Endothelial cell of umbilical vein (primary cell): ENCODE results near the gene OLIG3. TPM values are rescaled to one million over a fixed set of nuclear protein-coding genes. Genes with fewer than 3 reads are reported as not detected.

Experiments
- BruUV-seq: library from RNA; stranded (reverse); fragments of 400-500 nt; replicated peaks from 2 replicates; lab custom pipeline; 2021; lab: Mats Ljungman, UMichigan
- CTCF ChIA-PET: fragments of 300-600, 350-600 bp; sonication (Branson Sonifier 250); formaldehyde crosslinking; loops from one replicate; lab custom pipeline; 2021; ENCODE audit warnings: antibody characterized with exemption, inconsistent platforms; lab: Charles Lee
- POLR2A ChIA-PET: fragments of 300-600, 350-600 bp; sonication (Branson Sonifier 250); formaldehyde crosslinking; loops from one replicate; lab custom pipeline; 2021; ENCODE audit warnings: antibody characterized with exemption, inconsistent platforms; lab: Charles Lee
- DNase-seq: peaks from one replicate; pipeline ENCODE4 v3.0.0-alpha.2; 2011; ENCODE audit warnings: low read depth, low spot score
- FAIRE-seq: peaks from 2 replicates; lab custom pipeline; 2011; peaks lifted over from hg19 to GRCh38; lab: Jason Lieb, UNC
- H2AFZ ChIP-seq: 2 replicates; pipeline ENCODE4 v1.6.0; 2012; ENCODE audit warnings: low read depth, low read length, control low read depth, inconsistent platforms
- H3K27ac ChIP-seq: 2 replicates; pipeline ENCODE4 v1.5.1; 2011; ENCODE audit warnings: low read depth, mild to moderate bottlenecking, control low read depth, low read length, moderate library complexity; ENCODE audit not compliant: insufficient read depth
- H3K27me3 ChIP-seq, 2 experiments: 2 replicates each; pipeline versions ENCODE4 v1.6.0 to v1.6.1; 2011; ENCODE audit warnings: low read length in 2 of 2, mixed read lengths in 1 of 2; ENCODE audit not compliant: control insufficient read depth in 2 of 2, insufficient read depth in 2 of 2
- H3K36me3 ChIP-seq, 2 experiments: 2 replicates in 1 of 2; 3 replicates in 1 of 2; pipeline ENCODE4 v1.5.1; 2011; ENCODE audit warnings: low read length in 2 of 2, mild to moderate bottlenecking in 1 of 2, moderate library complexity in 1 of 2; ENCODE audit not compliant: control insufficient read depth in 2 of 2, insufficient read depth in 2 of 2; ENCODE audit errors: extremely low read depth in 1 of 2
- H3K4me1 ChIP-seq: 3 replicates; pipeline ENCODE4 v1.5.1; 2011; ENCODE audit warnings: mild to moderate bottlenecking, low read length; ENCODE audit not compliant: control insufficient read depth, insufficient read depth; ENCODE audit errors: extremely low read depth
- H3K4me2 ChIP-seq: 2 replicates; pipeline ENCODE4 v1.6.1; 2011; ENCODE audit warnings: low read length, control low read depth, mixed read lengths; ENCODE audit not compliant: insufficient read depth
- H3K4me3 ChIP-seq, 3 experiments: fragments of 200-600 bp in 1 of 3; sonication (generic), shearing (Covaris generic) in 1 of 3; replicated peaks in 1 of 3; 2 replicates each; pipeline ENCODE4 v1.5.1; 2011 to 2016; ENCODE audit warnings: control low read depth in 3 of 3, low read length in 3 of 3, mild to moderate bottlenecking in 2 of 3, inconsistent platforms in 1 of 3, low read depth in 1 of 3, moderate library complexity in 1 of 3; ENCODE audit not compliant: insufficient read depth in 1 of 3
- H3K79me2 ChIP-seq: 2 replicates; pipeline ENCODE4 v1.6.0; 2012; ENCODE audit warnings: low read length, inconsistent platforms; ENCODE audit not compliant: control insufficient read depth, insufficient read depth
- H3K9ac ChIP-seq: replicated peaks from 2 replicates; pipeline ENCODE3; 2011; ENCODE audit warnings: low read length, control low read depth; ENCODE audit not compliant: insufficient read depth; ENCODE audit errors: extremely low read depth
- H3K9me1 ChIP-seq: replicated peaks from 3 replicates; pipeline ENCODE4 v1.6.0; 2011; ENCODE audit warnings: mild to moderate bottlenecking, low read length; ENCODE audit not compliant: control insufficient read depth, insufficient read depth; ENCODE audit errors: extremely low read depth
- H3K9me3 ChIP-seq: replicated peaks from 2 replicates; pipeline ENCODE4 v1.5.1; 2012; ENCODE audit warnings: low read length, inconsistent platforms; ENCODE audit not compliant: control insufficient read depth, insufficient read depth
- H4K20me1 ChIP-seq: replicated peaks from 2 replicates; pipeline ENCODE3; 2011; ENCODE audit warnings: mild to moderate bottlenecking, low read length; ENCODE audit not compliant: control insufficient read depth, insufficient read depth; ENCODE audit errors: extremely low read depth
- EZH2 ChIP-seq: IDR thresholded peaks from 2 replicates; pipeline ENCODE4 v1.6.1; 2012; ENCODE audit warnings: borderline replicate concordance, low read depth, mild to moderate bottlenecking, moderate library complexity, low read length, inconsistent platforms; ENCODE audit not compliant: severe bottlenecking
- FOS ChIP-seq: IDR thresholded peaks from 2 replicates; pipeline ENCODE4 v1.6.1; 2011; ENCODE audit warnings: mild to moderate bottlenecking, low read length, moderate library complexity, borderline replicate concordance; ENCODE audit not compliant: insufficient read depth
- GATA2 ChIP-seq: IDR thresholded peaks from 2 replicates; pipeline ENCODE4 v1.7.0; 2011; ENCODE audit warnings: low read depth, mild to moderate bottlenecking, moderate library complexity, mixed read lengths, low read length; ENCODE audit not compliant: insufficient read length, insufficient read depth
- JUN ChIP-seq: IDR thresholded peaks from 2 replicates; pipeline ENCODE4 v1.6.1; 2011; ENCODE audit warnings: borderline replicate concordance, low read depth; ENCODE audit not compliant: insufficient read length, insufficient read depth
- MYC ChIP-seq: IDR thresholded peaks from one replicate; pipeline ENCODE4 v1.6.1; 2011; ENCODE audit warnings: mild to moderate bottlenecking, low read depth, low read length
- POLR2A ChIP-seq: IDR thresholded peaks from 2 replicates; pipeline ENCODE4 v1.6.1; 2012; ENCODE audit warnings: low read depth, mild to moderate bottlenecking, control low read depth, low read length
- POLR2AphosphoS5 ChIP-seq: IDR thresholded peaks from 2 replicates; pipeline ENCODE4 v1.6.1; 2012; ENCODE audit warnings: low read depth, mild to moderate bottlenecking, control low read depth, low read length, moderate library complexity; ENCODE audit not compliant: insufficient read depth
- dilution Hi-C: fragments of 300-500 bp; cut with MboI; formaldehyde crosslinking; loops from one replicate; pipeline ENCODE4 v1.15.0; 2019; ENCODE audit warnings: low sequenced_read_pairs; ENCODE audit not compliant: extremely low pct_ligation_motif_present
- intact Hi-C: fragments of 100-400 bp; cut with micrococcal nuclease; formaldehyde crosslinking; loops from one replicate; pipeline ENCODE4 v1.10.0; 2022
- polyA plus RNA-seq, 4 experiments: library from polyadenylated mRNA; depleted of rRNA in 3 of 4; stranded (reverse) in 3 of 4; unstranded in 1 of 4; fragments of >200 nt; gene quantifications; 2 replicates each; pipeline versions ENCODE4 v1.2.1 to v1.2.3, GENCODE V29; 2011 to 2012; ENCODE audit warnings: missing spikeins in 1 of 4
- total RNA-seq: library from RNA; stranded (reverse); gene quantifications from 2 replicates; pipeline ENCODE4 v1.2.3, GENCODE V29; 2021
- TF ChIP-seq, protein P1 (sequence below): IDR thresholded peaks from 2 replicates; pipeline ENCODE4 v1.6.1; 2011; ENCODE audit not compliant: insufficient read depth, insufficient read length

OLIG3 gene
- total and polyA plus RNA-seq, 2 donors (not counting 3 experiments of a cell fraction or from before 2014, with no cell fraction given) = not detected

DNA sequence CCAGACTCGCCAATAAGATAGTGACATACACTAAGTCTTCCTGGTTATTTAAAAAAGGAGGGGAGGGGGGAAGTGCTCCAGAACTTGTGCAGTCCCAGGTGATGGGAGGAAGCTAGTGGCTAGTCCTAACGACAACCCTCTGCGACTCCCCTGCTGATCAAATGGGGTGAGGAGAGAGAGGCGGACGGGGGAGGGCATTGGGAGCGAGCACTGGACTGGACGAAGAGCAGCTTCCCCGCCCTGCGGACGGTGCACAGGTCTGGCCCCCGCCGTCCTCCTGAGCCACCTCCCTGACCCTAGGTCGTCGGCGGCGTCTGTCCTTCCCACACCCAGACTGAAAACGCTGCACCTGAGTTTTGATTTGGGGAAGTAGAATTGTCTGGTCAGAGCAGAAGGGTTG lies 2.2 kb upstream of the OLIG3 start:
- no TSS peak for BruUV-seq

DNA sequence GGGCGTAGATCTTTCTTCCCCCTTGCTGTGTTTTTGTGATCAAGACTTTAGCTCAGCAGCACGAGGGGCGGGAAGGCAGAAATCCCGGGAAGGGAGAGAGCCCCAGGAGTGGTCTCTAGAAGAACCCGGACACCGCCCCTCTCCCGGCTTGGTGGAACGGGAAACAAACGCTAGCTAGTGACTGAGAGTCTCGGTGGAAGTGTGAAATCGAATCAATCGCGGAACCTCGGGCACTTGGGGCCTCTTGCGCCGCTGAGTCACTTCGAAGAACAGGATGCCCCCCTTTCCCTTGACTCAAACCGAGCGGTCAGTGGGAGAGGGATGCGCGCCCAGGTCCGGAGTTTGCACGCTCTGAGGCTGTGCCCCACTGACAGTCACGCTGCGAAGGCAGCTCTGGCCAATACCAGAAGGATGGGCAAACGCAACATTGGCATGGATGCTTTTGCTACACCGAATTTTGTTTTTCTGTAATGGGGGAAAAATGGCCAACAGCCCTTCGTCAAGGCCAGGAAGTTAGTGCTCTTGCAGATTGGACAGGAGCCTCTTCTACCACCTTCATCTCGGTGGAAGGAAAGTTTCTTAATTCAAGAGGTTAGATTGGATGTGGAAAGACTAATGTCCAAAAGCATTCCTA lies 1.6 kb upstream of the OLIG3 start:
- DNase-seq = no peak
- CTCF ChIA-PET = no interaction called here
- POLR2A ChIA-PET = no interaction called here
- no peak overlapping the region for H3K27ac ChIP-seq
- H3K9me3 ChIP-seq = no peaks in the 10 kb centered on the region
- H4K20me1 ChIP-seq = no peaks in the 10 kb centered on the region
- BruUV-seq = no TSS peak
- TF ChIP-seq, protein P1, sequence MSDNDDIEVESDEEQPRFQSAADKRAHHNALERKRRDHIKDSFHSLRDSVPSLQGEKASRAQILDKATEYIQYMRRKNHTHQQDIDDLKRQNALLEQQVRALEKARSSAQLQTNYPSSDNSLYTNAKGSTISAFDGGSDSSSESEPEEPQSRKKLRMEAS = no peak
- no peak for TF ChIP-seq MYC
- no peak for TF ChIP-seq FOS
- TF ChIP-seq POLR2AphosphoS5 = no peak
- TF ChIP-seq EZH2 = peak; percentile 83
- no peak for TF ChIP-seq POLR2A
- TF ChIP-seq GATA2 = no peak
- FAIRE-seq = no peak
- H3K9me1 ChIP-seq = no peaks in the 10 kb centered on the region
- H3K4me2 ChIP-seq = no peak overlapping the region
- H2AFZ ChIP-seq = no peak overlapping the region
- H3K4me1 ChIP-seq = no peaks in the 10 kb centered on the region
- dilution Hi-C loops (no loop called here), intact Hi-C loops (loop anchor here (10.0 kb wide), 1 partner anchor 221 kb away; no protein-coding TSS in a partner anchor)
- H3K79me2 ChIP-seq = no peaks in the 10 kb centered on the region
- no peak overlapping the region for H3K4me3 ChIP-seq
- H3K36me3 ChIP-seq = no peaks in the 10 kb centered on the region
- H3K9ac ChIP-seq = no peak overlapping the region
- peaks cover 77 to 99% of the 10 kb centered on the region in 2 experiments for H3K27me3 ChIP-seq

More for the DNA sequence above, 2.2 kb upstream of the OLIG3 start:
- no peak overlapping the region for H3K4me3 ChIP-seq
- no peaks in the 10 kb centered on the region for H3K79me2 ChIP-seq
- ChIA-PET POLR2A (no interaction called here), CTCF (no interaction called here)
- no peak for DNase-seq
- H3K4me1 ChIP-seq = no peaks in the 10 kb centered on the region
- no peaks in the 10 kb centered on the region for H4K20me1 ChIP-seq
- intact Hi-C loops = loop anchor here (10.0 kb wide), 1 partner anchor 222 kb away; no protein-coding TSS in a partner anchor
- peaks cover 72 to 98% of the 10 kb centered on the region in 2 experiments for H3K27me3 ChIP-seq
- no peak overlapping the region for H3K4me2 ChIP-seq
- H3K9me3 ChIP-seq = no peaks in the 10 kb centered on the region
- H3K27ac ChIP-seq = no peak overlapping the region
- dilution Hi-C loops = no loop called here
- no peak for TF ChIP-seq JUN
- TF ChIP-seq EZH2 = peak; percentile 20
- H2AFZ ChIP-seq = no peak overlapping the region
- no peaks in the 10 kb centered on the region for H3K9me1 ChIP-seq
- H3K9ac ChIP-seq = no peak overlapping the region
- no peaks in the 10 kb centered on the region for H3K36me3 ChIP-seq
- no peak for FAIRE-seq
